Stomach (tissue), 9 donors: ENCODE measurements around the gene STRADB. TPM values are rescaled to one million over a fixed set of nuclear protein-coding genes. Genes with fewer than 3 reads are reported as not detected.

Source experiments
- DNase-seq, 2 donors: peaks; one replicate each; pipeline versions ENCODE4 v3.0.0 to v3.0.0-alpha.2; 2013 to 2019
- H3K27ac ChIP-seq, 5 donors: fragments of 200-600 bp in 4 of 5; sonication (generic) in 4 of 5; one replicate each; pipeline ENCODE4 v1.5.1; 2013 to 2019; ENCODE audit warnings: mild to moderate bottlenecking in 1 of 5, moderate library complexity in 1 of 5
- H3K27me3 ChIP-seq, 3 donors: fragments of 200-600 bp; sonication (generic); one replicate each; pipeline ENCODE4 v1.5.1; 2017 to 2019; ENCODE audit warnings: mixed run types in 1 of 3
- H3K36me3 ChIP-seq, 4 donors: fragments of 200-600 bp; sonication (generic); 1 replicate in 3 of 4; 2 replicates in 1 of 4; pipeline ENCODE4 v1.5.1; 2016 to 2019
- H3K4me1 ChIP-seq, 4 donors: fragments of 200-600 bp; sonication (generic); one replicate each; pipeline ENCODE4 v1.5.1; 2016 to 2019
- H3K4me3 ChIP-seq, 4 donors: fragments of 200-600 bp; sonication (generic) in 3 of 4; one replicate each; pipeline ENCODE4 v1.5.1; 2016 to 2019; ENCODE audit warnings: mild to moderate bottlenecking in 1 of 4
- H3K9me3 ChIP-seq, 4 donors: fragments of 200-600 bp; sonication (generic); one replicate each; pipeline ENCODE4 v1.5.1; 2016 to 2019
- EP300 ChIP-seq: sonication (generic); formaldehyde crosslinking; IDR thresholded peaks from one replicate; pipeline ENCODE4 v1.6.1; 2017; ENCODE audit warnings: antibody characterized with exemption
- POLR2A ChIP-seq, 4 donors: fragments of 450-650 bp; IDR thresholded peaks; one replicate each; pipeline ENCODE4 v1.6.1; 2016; ENCODE audit warnings: antibody characterized with exemption in 4 of 4, control low read depth in 2 of 4, mild to moderate bottlenecking in 1 of 4, moderate library complexity in 1 of 4
- POLR2AphosphoS5 ChIP-seq, 3 donors: sonication (generic); formaldehyde crosslinking; IDR thresholded peaks; one replicate each; pipeline ENCODE4 v1.6.1; 2016; ENCODE audit warnings: antibody characterized with exemption in 3 of 3
- WGBS, 5 donors: extraction: QIAGEN DNeasy Blood & Tissue Kit in 3 of 5; methylation state at CpG; one replicate each; pipeline versions ENCODE4 v1.1.5 to v1.1.7; 2013 to 2018; 5-methylcytosine and 5-hydroxymethylcytosine counted together
- intact Hi-C: fragments of 100-400 bp; cut with DNase I; formaldehyde crosslinking; loops from one replicate; pipeline ENCODE4 v1.15.1; 2023; ENCODE audit warnings: low total_unique reads
- polyA plus RNA-seq, 3 donors: library from polyadenylated mRNA; stranded (reverse); fragments of 200-250 nt; gene quantifications; one replicate each; pipeline ENCODE4 v1.2.3, GENCODE V29; 2013
- total RNA-seq, 5 donors: library from RNA; depleted of rRNA; stranded (reverse); fragments of >200 nt; gene quantifications; one replicate each; pipeline versions ENCODE4 v1.1.0 to v1.2.3, GENCODE V29; 2014 to 2016
- TF ChIP-seq, protein P1 (sequence below), 7 experiments: fragments of 450-650 bp in 4 of 7; fragments of 200-600 bp in 3 of 7; sonication (generic) in 3 of 7; IDR thresholded peaks; one replicate each; pipeline ENCODE4 v1.5.1; 2016 to 2019; ENCODE audit warnings: antibody characterized with exemption in 7 of 7, control low read depth in 2 of 7, mild to moderate bottlenecking in 1 of 7
- donor health status: healthy with polysubstance abuse.
- donor health status: Bipolar disorder and iron deficiency.
- donor health status: healthy.

Gene STRADB
- total and polyA plus RNA-seq, 8 donors = 7.9 to 93.4 (median 22.9) TPM

DNA sequence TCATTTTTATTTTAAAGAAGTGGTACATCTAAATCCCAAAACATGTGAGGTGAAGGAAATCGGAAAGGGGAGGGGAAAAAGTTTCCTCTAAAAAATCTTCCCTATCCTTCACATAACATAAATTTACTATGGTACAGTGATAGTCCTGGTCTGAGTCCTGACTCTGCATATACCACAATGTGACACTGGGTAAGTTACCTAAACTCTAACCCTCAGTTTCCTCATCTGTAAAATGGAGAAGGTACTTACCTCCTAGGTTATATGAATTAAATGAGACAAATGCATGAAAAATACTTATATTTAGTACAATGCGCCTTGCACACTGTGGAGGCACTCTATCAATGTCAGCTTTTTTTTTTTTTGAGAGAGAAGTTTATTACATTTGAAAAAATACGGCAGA is 42.6 kb upstream of the STRADB start:
- Histone ChIP-seq H3K4me1 (peaks cover 11 to 66% (median 38%) of the 10 kb centered on the region in 4 donors), H3K4me3 (no peak overlapping the region), H3K9me3 (no peaks in the 10 kb centered on the region), H3K36me3 (no peaks in the 10 kb centered on the region), H3K27ac (no peak overlapping the region), H3K27me3 (no peaks in the 10 kb centered on the region)
- intact Hi-C loops = no loop called here
- WGBS, 5 donors = 75 to 95% (median 92%) methylated on average over 3 of the region's 3 CpGs
- no peak for DNase-seq
- no peak for TF ChIP-seq POLR2AphosphoS5 (IDR thresholded peaks at IDR 0.05)

DNA sequence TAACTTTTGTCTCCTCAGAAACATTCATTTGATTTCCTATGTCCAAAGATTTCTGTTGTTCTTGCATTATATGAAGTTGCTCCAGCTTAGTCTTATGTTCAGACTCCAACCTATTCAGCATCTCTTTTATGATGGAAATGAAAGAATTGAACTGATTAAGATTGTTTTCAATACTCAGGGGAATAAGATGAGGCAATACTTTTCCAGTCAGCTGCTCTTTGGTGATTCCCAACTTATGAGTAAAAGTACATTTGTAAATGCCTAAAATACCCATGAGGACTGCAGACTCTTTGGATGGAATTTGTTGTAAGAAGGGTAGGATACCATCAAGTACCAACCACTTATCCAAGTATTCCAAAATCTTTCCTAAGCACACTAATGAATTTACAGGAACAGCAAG is 40.1 kb upstream of the STRADB start:
- TF ChIP-seq, protein P1, sequence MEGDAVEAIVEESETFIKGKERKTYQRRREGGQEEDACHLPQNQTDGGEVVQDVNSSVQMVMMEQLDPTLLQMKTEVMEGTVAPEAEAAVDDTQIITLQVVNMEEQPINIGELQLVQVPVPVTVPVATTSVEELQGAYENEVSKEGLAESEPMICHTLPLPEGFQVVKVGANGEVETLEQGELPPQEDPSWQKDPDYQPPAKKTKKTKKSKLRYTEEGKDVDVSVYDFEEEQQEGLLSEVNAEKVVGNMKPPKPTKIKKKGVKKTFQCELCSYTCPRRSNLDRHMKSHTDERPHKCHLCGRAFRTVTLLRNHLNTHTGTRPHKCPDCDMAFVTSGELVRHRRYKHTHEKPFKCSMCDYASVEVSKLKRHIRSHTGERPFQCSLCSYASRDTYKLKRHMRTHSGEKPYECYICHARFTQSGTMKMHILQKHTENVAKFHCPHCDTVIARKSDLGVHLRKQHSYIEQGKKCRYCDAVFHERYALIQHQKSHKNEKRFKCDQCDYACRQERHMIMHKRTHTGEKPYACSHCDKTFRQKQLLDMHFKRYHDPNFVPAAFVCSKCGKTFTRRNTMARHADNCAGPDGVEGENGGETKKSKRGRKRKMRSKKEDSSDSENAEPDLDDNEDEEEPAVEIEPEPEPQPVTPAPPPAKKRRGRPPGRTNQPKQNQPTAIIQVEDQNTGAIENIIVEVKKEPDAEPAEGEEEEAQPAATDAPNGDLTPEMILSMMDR (IDR thresholded peaks at IDR 0.05) = no peak
- TF ChIP-seq POLR2AphosphoS5 (IDR thresholded peaks at IDR 0.05) (no peak), EP300 (no peak), POLR2A (IDR thresholded peaks at IDR 0.05) (no peak)
- no peak for DNase-seq

DNA sequence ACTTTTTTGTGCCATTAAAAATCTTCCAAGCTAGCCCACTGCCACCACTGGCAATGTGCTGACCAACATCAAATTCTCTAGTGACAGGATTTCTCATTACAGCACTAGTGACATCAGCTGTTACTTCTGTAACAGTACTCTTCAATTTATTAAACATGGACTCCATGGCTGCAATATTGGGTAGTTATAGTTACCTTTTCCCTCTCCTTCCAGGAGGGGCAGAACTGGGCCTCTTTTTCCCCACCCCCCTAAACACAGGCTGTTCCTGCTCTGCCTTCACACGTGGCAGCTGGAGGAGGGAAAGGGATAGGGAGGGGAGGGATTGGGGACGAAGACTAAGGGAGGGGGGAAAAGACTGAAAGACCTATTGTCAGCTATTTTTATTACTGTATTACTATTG is 38.4 kb upstream of the STRADB start:
- WGBS, 5 donors = 48 to 82% (median 65%) methylated on average over 2 of the region's 2 CpGs
- no peak overlapping the region for H3K4me3 ChIP-seq
- intact Hi-C loops = no loop called here
- peaks cover 0 to 50% (median 23%) of the 10 kb centered on the region in 4 donors for H3K4me1 ChIP-seq
- no peaks in the 10 kb centered on the region for H3K9me3 ChIP-seq
- TF ChIP-seq, protein P1 (IDR thresholded peaks at IDR 0.05) = no peak
- TF ChIP-seq POLR2A (IDR thresholded peaks at IDR 0.05) = no peak
- no peak for TF ChIP-seq EP300
- no peak for TF ChIP-seq POLR2AphosphoS5 (IDR thresholded peaks at IDR 0.05)
- H3K27me3 ChIP-seq = no peaks in the 10 kb centered on the region
- no peak for DNase-seq
- no peaks in the 10 kb centered on the region for H3K36me3 ChIP-seq
- H3K27ac ChIP-seq = no peak overlapping the region

More for the DNA sequence above, 40.1 kb upstream of the STRADB start:
- H3K4me3 ChIP-seq = no peak overlapping the region
- intact Hi-C loops = no loop called here
- peaks cover 0 to 60% (median 30%) of the 10 kb centered on the region in 4 donors for H3K4me1 ChIP-seq
- H3K27me3 ChIP-seq = no peaks in the 10 kb centered on the region
- H3K36me3 ChIP-seq = no peaks in the 10 kb centered on the region
- H3K27ac ChIP-seq = no peak overlapping the region
- no peaks in the 10 kb centered on the region for H3K9me3 ChIP-seq

DNA sequence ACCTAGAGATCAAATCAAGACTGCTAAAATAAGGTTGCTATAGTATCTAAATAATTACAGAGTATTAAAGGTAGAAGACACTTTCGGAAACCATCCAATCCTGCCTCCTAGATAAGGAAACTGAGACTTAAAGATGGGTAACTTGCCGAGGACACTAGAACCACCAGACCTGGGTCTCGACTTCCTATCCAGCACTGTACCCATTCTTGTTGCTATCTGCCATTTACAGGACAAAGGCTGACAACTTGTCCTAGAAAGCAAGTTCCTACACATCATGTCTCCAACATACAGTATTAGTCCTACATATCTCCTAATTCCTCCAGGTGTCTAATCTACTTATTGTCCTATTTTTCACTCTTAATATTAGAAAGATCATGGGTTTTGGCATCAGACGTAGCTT is 38.0 kb upstream of the STRADB start:
- Histone ChIP-seq H3K4me1 (peaks cover 0 to 50% (median 23%) of the 10 kb centered on the region in 4 donors), H3K27ac (peak overlapping the region in 2 of 5 donors; percentile 2 to 49), H3K9me3 (no peaks in the 10 kb centered on the region), H3K36me3 (no peaks in the 10 kb centered on the region), H3K27me3 (no peaks in the 10 kb centered on the region), H3K4me3 (no peak overlapping the region)
- TF ChIP-seq EP300 = no peak
- TF ChIP-seq, protein P1 (IDR thresholded peaks at IDR 0.05) = no peak
- WGBS, 5 donors = 60 to 67% (median 63%) methylated on average over 4 of the region's 4 CpGs
- intact Hi-C loops = no loop called here
- no peak for DNase-seq

DNA sequence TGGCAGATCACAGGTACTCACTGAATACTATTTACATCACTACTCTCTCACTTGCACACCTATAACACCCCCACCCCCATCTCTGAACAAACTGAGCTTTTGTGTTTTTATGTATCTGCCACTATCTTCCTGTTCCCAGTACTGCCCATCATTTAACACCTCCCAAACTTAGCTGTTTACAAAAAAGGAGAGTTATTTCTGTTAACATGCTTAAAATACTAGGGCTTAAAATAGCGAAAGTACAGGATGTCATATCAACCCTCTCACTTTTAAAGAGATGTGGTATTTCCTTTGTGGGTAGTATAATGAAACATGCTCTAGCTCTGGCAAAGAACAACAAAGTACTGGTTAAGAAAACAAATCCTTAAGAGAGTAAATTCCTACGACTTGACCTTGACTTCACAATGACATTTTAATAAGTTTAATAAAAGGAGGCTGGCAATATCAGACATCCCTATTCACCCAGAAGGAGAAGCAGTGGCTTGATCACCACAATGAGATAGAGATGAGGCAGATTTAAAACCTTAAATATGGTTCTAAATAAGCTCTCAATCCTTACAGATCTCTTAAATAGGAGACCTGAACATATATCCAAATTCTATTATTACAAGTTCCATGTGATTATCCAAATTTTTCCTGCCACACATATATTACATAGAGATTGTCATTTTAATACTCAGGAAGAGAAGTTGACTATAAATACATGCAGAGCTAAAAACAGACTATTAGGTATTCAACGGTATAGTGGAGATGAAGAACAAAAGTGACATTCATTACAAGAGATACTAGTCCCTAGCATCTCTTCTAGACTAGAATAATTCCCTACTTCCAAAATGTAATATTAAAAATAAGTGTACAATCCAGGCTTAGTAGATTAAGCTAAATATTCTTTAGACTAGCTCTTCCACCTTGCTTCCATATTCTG is 37.2 kb upstream of the STRADB start:
- intact Hi-C loops = no loop called here
- H3K27me3 ChIP-seq = no peaks in the 10 kb centered on the region
- DNase-seq = no peak
- no peaks in the 10 kb centered on the region for H3K36me3 ChIP-seq
- 24 to 46% (median 41%) methylated on average over 3 of the region's 3 CpGs for WGBS, 5 donors
- no peaks in the 10 kb centered on the region for H3K9me3 ChIP-seq
- H3K4me1 ChIP-seq = peaks cover 0 to 51% (median 21%) of the 10 kb centered on the region in 4 donors
- peak overlapping the region in 2 of 5 donors; percentile 2 to 49 for H3K27ac ChIP-seq
- TF ChIP-seq POLR2A (IDR thresholded peaks at IDR 0.05) (no peak), POLR2AphosphoS5 (IDR thresholded peaks at IDR 0.05) (no peak), EP300 (no peak)
- TF ChIP-seq, protein P1 (IDR thresholded peaks at IDR 0.05) = no peak
- H3K4me3 ChIP-seq = no peak overlapping the region
